Fibroblast of the aortic adventitia (primary cell): ENCODE results near the gene PLEKHA7. TPM values are rescaled to one million over a fixed set of nuclear protein-coding genes. Genes with fewer than 3 reads are reported as not detected.

Experiments used
- DNase-seq: peaks from one replicate; pipeline ENCODE4 v3.0.0-alpha.2; 2010; ENCODE audit warnings: low read depth
- H3K4me3 ChIP-seq: 2 replicates; pipeline ENCODE4 v1.5.1; 2011; ENCODE audit warnings: low read depth, mild to moderate bottlenecking, control low read depth, low read length, moderate library complexity
- CTCF ChIP-seq: IDR thresholded peaks from 2 replicates; pipeline ENCODE4 v1.5.1; 2011; ENCODE audit warnings: mild to moderate bottlenecking, low read length, control low read depth, inconsistent platforms; ENCODE audit not compliant: insufficient read depth
- total RNA-seq: library from RNA; depleted of rRNA; stranded (reverse); fragments of >200 nt; gene quantifications from 2 replicates; pipeline ENCODE4 v1.2.3, GENCODE V29; 2012; ENCODE audit warnings: low replicate concordance

PLEKHA7 gene
- total RNA-seq, 1 donor, result 0.09 TPM

- DNase-seq, result no peak
- TF ChIP-seq CTCF, result no peak
- no peak overlapping the region for H3K4me3 ChIP-seq
Measured at GRCh38 chr11:17026487-17027082, 12.4 kb upstream of the PLEKHA7 start.

DNA sequence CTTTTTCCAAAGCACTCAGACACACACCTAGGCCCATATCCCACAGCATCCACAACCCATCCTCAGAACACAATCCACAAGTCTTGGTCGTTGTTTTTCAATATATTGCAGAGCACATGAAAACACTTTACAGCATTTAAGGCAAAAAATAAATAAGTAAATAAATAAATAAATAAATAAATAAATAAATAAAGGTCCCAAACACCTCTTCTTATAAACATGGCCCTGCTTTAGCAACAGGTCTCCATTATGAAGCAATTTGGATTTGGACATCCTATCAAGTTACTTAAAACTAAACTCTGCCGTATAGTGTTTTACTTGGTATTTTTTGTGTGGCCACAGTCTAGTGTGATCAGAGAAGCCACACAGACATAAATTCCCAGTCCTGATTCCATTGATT lies 10.7 kb upstream of the PLEKHA7 start:
- no peak for TF ChIP-seq CTCF
- DNase-seq, result no peak
- no peak overlapping the region for H3K4me3 ChIP-seq

- H3K4me3 ChIP-seq, result no peak overlapping the region
- no peak for TF ChIP-seq CTCF
- no peak for DNase-seq
Measured at GRCh38 chr11:17021511-17021910, 7.3 kb upstream of the PLEKHA7 start.

- no peak overlapping the region for H3K4me3 ChIP-seq
- TF ChIP-seq CTCF, result no peak
- no peak for DNase-seq
Measured at GRCh38 chr11:17020831-17021230, 6.6 kb upstream of the PLEKHA7 start.

DNA sequence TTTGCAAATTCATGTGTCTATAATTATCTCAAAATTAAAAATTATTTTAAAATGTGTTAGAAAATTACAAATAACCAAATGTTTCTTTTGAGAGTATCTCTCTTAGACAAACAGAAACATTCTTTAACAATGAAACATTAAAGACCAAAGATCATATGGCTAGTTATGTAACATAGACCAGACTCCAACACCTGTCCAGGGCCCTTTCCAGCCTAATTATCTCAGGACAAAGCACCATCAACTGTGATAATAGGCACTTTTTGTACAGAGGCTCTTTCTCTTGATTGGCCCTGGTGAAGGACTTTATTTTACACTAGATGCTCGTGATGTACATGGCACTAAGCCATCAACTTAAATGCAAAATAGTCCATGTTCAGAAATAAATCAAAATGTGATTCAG lies 5.0 kb upstream of the PLEKHA7 start:
- TF ChIP-seq CTCF, result no peak
- no peak for DNase-seq
- H3K4me3 ChIP-seq, result no peak overlapping the region

- no peak overlapping the region for H3K4me3 ChIP-seq
- no peak for TF ChIP-seq CTCF
- DNase-seq, result no peak
Measured at GRCh38 chr11:17015627-17016126, 1.5 kb upstream of the PLEKHA7 start.

DNA sequence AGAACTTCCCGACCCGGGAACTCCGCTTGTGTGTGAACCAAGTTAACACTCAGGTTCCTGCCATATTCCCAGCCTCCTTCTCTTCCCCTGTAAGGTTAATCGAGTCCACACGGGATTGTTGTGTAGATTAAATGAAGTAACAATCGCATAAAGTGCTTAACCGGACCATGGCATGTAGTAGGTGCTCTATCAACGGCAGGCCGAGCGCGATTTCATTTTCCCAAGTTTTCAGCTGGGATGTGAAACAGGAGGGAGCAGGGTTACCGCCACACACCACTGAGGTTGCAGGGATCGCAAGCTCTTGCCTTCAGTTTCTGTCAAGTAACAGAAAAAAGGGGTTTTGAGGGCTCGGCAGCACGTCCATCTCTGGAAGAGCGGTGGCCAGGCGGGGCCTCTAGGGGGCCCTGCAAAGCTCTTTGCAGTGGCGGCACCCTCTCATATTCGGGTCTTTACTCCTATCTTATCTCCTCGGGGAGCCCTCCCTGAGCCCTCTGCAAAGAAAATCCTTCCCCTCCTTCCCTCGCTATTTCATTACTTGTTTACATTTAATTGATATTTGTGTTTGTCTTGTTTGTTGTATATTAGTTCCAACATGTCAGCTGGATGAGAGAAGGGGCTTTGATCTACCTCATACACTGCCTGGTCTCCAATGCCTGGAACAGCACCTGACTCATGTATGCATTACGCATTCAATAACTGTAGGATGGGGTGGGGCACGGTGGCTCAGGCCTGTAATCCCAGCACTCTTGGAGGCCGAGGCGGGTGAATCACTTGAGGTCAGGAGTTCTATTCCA lies 816 bp upstream of the PLEKHA7 start:
- DNase-seq, result peak; percentile 1
- no peak overlapping the region for H3K4me3 ChIP-seq
- TF ChIP-seq CTCF, result no peak
